ENCODE measurements around the gene SUPT4H1. TPM values are rescaled to one million over a fixed set of nuclear protein-coding genes. Genes with fewer than 3 reads are reported as not detected.
A peak's percentile ranks its signal among the peaks of the same experiment; 100 is the strongest.

Gene SUPT4H1
- total and polyA plus RNA-seq, 9 of the 15 experiments (the other 6 are each of a cell fraction or from before 2014, with no cell fraction given): 62.1 to 320 (median 117) TPM

- H3K9me1 ChIP-seq (ENCODE audit: control insufficient read depth, insufficient read depth, low read length): no peaks in the 10 kb centered on the region
- ChIA-PET POLR2A (interaction anchor here (0.6 to 5.4 kb wide), 11 partner anchors 8 to 328 kb away, joined by 3 to 34 read pairs (median 3); partner anchors contain the start of gene SUPT4H1), CTCF (ENCODE audit: low intra/inter-chr PET ratio) (no interaction called here)
- DNase-seq (ENCODE audit: extremely low read depth in 1 of 4, low spot score in 3 of 4) (no peak), ATAC-seq (peak; percentile 38), FAIRE-seq (peak; percentile 51)
- H2AFZ ChIP-seq (ENCODE audit: low read depth, low read length): no peak overlapping the region
- H3K4me2 ChIP-seq (ENCODE audit: insufficient read depth, low read length): no peak overlapping the region
- no peaks in the 10 kb centered on the region for H3K36me3 ChIP-seq (ENCODE audit: control insufficient read depth, insufficient read depth, low read length)
- WGBS (ENCODE audit: insufficient coverage, low coverage, missing lambda C conversion rate): 57% methylated on average over 3 of the region's 3 CpGs
- H3K4me1 ChIP-seq (replicated peaks in 1 of 2; ENCODE audit: control insufficient read depth in 2 of 2, insufficient read depth in 2 of 2, low read length in 2 of 2): peaks cover 7 to 37% of the 10 kb centered on the region in 2 experiments
- intact Hi-C loops (cut with micrococcal nuclease): no loop called here
- no peaks in the 10 kb centered on the region for H3K79me2 ChIP-seq (ENCODE audit: control insufficient read depth, insufficient read depth, low read length)
- in situ Hi-C loops (cut with MboI): no loop called here
- no TSS peak for BruUV-seq (replicated peaks)
- no peak overlapping the region for H3K4me3 ChIP-seq
- no peak overlapping the region for H3K27ac ChIP-seq (ENCODE audit: extremely low read depth, low read depth, low read length)
- no peaks in the 10 kb centered on the region for H4K20me1 ChIP-seq (replicated peaks; ENCODE audit: control insufficient read depth, insufficient read depth, low read length)
- no peaks in the 10 kb centered on the region for H3K27me3 ChIP-seq (ENCODE audit: control insufficient read depth in 2 of 2, insufficient read depth in 2 of 2, low read length in 2 of 2)
- TF ChIP-seq HIVEP1 (CRISPR knock-in tag; IDR thresholded peaks at IDR 0.05) (no peak), TEAD2 (tag; IDR thresholded peaks at IDR 0.05) (no peak), FUS (optimal IDR thresholded peaks at IDR 0.05; ENCODE audit: low read depth, low read length) (no peak), MAX (CRISPR knock-in tag; IDR thresholded peaks at IDR 0.05) (no peak), TAF7 (tag; IDR thresholded peaks at IDR 0.05) (no peak), MEIS2 (IDR thresholded peaks at IDR 0.05; ENCODE audit: partially characterized antibody) (no peak), PML (IDR thresholded peaks at IDR 0.05; ENCODE audit: low read length) (no peak), CREB1 (IDR thresholded peaks at IDR 0.05) (no peak), CREB1 (CRISPR knock-in tag; IDR thresholded peaks at IDR 0.05) (no peak), HSF4 (CRISPR knock-in tag; IDR thresholded peaks at IDR 0.05; ENCODE audit: borderline replicate concordance) (no peak), ZFX (CRISPR knock-in tag; IDR thresholded peaks at IDR 0.05) (no peak)
- TF ChIP-seq, protein P1, sequence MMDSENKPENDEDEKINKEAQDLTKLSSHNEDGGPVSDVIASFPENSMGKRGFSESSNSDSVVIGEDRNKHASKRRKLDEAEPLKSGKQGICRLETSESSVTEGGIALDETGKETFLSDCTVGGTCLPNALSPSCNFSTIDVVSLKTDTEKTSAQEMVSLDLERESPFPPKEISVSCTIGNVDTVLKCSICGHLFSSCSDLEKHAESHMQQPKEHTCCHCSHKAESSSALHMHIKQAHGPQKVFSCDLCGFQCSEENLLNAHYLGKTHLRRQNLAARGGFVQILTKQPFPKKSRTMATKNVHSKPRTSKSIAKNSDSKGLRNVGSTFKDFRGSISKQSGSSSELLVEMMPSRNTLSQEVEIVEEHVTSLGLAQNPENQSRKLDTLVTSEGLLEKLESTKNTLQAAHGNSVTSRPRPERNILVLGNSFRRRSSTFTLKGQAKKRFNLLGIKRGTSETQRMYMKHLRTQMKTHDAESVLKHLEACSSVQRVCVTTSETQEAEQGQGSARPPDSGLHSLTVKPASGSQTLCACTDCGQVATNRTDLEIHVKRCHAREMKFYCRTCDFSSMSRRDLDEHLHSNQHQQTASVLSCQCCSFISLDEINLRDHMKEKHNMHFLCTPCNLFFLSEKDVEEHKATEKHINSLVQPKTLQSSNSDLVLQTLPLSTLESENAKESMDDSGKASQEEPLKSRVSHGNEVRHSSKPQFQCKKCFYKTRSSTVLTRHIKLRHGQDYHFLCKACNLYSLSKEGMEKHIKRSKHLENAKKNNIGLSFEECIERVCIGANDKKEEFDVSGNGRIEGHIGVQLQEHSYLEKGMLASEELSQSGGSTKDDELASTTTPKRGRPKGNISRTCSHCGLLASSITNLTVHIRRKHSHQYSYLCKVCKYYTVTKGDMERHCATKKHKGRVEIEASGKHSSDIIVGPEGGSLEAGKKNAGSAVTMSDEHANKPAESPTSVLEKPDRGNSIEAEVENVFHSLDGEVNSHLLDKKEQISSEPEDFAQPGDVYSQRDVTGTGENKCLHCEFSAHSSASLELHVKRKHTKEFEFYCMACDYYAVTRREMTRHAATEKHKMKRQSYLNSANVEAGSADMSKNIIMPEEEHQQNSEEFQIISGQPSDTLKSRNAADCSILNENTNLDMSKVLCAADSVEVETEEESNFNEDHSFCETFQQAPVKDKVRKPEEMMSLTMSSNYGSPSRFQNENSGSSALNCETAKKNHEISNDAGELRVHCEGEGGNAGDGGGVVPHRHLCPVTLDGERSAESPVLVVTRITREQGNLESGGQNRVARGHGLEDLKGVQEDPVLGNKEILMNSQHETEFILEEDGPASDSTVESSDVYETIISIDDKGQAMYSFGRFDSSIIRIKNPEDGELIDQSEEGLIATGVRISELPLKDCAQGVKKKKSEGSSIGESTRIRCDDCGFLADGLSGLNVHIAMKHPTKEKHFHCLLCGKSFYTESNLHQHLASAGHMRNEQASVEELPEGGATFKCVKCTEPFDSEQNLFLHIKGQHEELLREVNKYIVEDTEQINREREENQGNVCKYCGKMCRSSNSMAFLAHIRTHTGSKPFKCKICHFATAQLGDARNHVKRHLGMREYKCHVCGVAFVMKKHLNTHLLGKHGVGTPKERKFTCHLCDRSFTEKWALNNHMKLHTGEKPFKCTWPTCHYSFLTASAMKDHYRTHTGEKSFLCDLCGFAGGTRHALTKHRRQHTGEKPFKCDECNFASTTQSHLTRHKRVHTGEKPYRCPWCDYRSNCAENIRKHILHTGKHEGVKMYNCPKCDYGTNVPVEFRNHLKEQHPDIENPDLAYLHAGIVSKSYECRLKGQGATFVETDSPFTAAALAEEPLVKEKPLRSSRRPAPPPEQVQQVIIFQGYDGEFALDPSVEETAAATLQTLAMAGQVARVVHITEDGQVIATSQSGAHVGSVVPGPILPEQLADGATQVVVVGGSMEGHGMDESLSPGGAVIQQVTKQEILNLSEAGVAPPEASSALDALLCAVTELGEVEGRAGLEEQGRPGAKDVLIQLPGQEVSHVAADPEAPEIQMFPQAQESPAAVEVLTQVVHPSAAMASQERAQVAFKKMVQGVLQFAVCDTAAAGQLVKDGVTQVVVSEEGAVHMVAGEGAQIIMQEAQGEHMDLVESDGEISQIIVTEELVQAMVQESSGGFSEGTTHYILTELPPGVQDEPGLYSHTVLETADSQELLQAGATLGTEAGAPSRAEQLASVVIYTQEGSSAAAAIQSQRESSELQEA (IDR thresholded peaks at IDR 0.05; ENCODE audit: low read depth): no peak
- H3K9me3 ChIP-seq (replicated peaks; ENCODE audit: control insufficient read depth, insufficient read depth, low read depth, low read length): no peaks in the 10 kb centered on the region
- peak overlapping the region in 1 of 2 experiments; percentile 40; a peak in 1 of 4 replicates for H3K9ac ChIP-seq (ENCODE audit: insufficient read depth in 1 of 2, low read depth in 2 of 2, low read length in 2 of 2)
These were observed 29.4 kb upstream of the SUPT4H1 start for GRCh38 chr17:58381124-58382035.
